ENCODE results near the gene ITPR2. TPM values are rescaled to one million over a fixed set of nuclear protein-coding genes. Genes with fewer than 3 reads are reported as not detected.
A peak's percentile ranks its signal among the peaks of the same experiment; 100 is the strongest.

Gene ITPR2
- total and polyA plus RNA-seq, 2 of the 13 experiments (the other 11 are each of a cell fraction or from before 2014, with no cell fraction given) = 31.9 to 81.9 TPM

- TF ChIP-seq FOXK1 (CRISPR knock-in tag; IDR thresholded peaks at IDR 0.05; ENCODE audit: borderline replicate concordance, low read depth) = 0 out of 2 replicates have a peak, but pooled peaks have one; percentile 32
- TF ChIP-seq CREB1 (IDR thresholded peaks at IDR 0.05) = no peak
- TF ChIP-seq CREB1 (CRISPR knock-in tag; IDR thresholded peaks at IDR 0.05) = 0 out of 2 replicates have a peak, but pooled peaks have one; percentile 31
- no peak for TF ChIP-seq ATRX (CRISPR knock-in tag; IDR thresholded peaks at IDR 0.05; ENCODE audit: borderline replicate concordance)
- TF ChIP-seq NFIC (IDR thresholded peaks at IDR 0.05; ENCODE audit: low read length) = peak; percentile 37; the same call in 1 of the 2 replicates
- TF ChIP-seq ZNF317 (CRISPR knock-in tag; IDR thresholded peaks at IDR 0.05) = 0 out of 2 replicates have a peak, but pooled peaks have one; percentile 18
- no peak for TF ChIP-seq SOX6 (IDR thresholded peaks at IDR 0.05)
- peak; percentile 56; the same call in 1 of the 2 replicates for TF ChIP-seq SOX6 (CRISPR knock-in tag; IDR thresholded peaks at IDR 0.05)
- TF ChIP-seq RBFOX2 (IDR thresholded peaks at IDR 0.05; ENCODE audit: low read depth, low read length) = no peak
- no peak for TF ChIP-seq EED (CRISPR knock-in tag; IDR thresholded peaks at IDR 0.05)
- TF ChIP-seq MIXL1 (CRISPR knock-in tag; IDR thresholded peaks at IDR 0.05) = 0 out of 2 replicates have a peak, but pooled peaks have one; percentile 11
- TF ChIP-seq PHF5A (CRISPR knock-in tag; IDR thresholded peaks at IDR 0.05; ENCODE audit: low read depth, unreplicated experiment) = peak; percentile 45
- TF ChIP-seq ERF (CRISPR knock-in tag; IDR thresholded peaks at IDR 0.05) = 0 out of 2 replicates have a peak, but pooled peaks have one; percentile 15
These were observed 152.1 kb downstream of the ITPR2 start (continued) for GRCh38 chr12:26680727-26681455.

- H3K9ac ChIP-seq (ENCODE audit: insufficient read depth, low read depth, low read length) = no peak overlapping the region
- no peak overlapping the region for H3K4me3 ChIP-seq (replicated peaks in 1 of 3; ENCODE audit: insufficient read depth in 1 of 3, low read depth in 2 of 3, low read length in 3 of 3)
- H3K9me3 ChIP-seq (ENCODE audit: low read length) = no peaks in the 10 kb centered on the region
- H3K79me2 ChIP-seq (ENCODE audit: insufficient read depth, low read length) = no peaks in the 10 kb centered on the region
- no peaks in the 10 kb centered on the region; the same call in 1 of the 2 replicates for H4K20me1 ChIP-seq (ENCODE audit: insufficient read depth, low read length)
- POLR2A ChIA-PET = no interaction called here
- H2AFZ ChIP-seq (ENCODE audit: low read length) = no peak overlapping the region
- intact Hi-C loops (cut with micrococcal nuclease; ENCODE audit: unreplicated experiment) (no loop called here), in situ Hi-C loops (cut with HindIII; ENCODE audit: extremely low pct_ligation_motif_present, low pct_unique_long_range_greater_than_20kb) (no loop called here)
- ATAC-seq (no peak), FAIRE-seq (no peak), DNase-seq (ENCODE audit: low spot score) (no peak)
- peaks cover 22% of the 10 kb centered on the region for H3K4me1 ChIP-seq (ENCODE audit: insufficient read depth, low read length)
- H3K27ac ChIP-seq (ENCODE audit: extremely low read length, insufficient read depth, low read length) = no peak overlapping the region
- no peak overlapping the region for H3K4me2 ChIP-seq (ENCODE audit: low read depth, low read length)
- no peaks in the 10 kb centered on the region for H3K27me3 ChIP-seq (ENCODE audit: control insufficient read depth in 1 of 2, insufficient read depth in 2 of 2, low read length in 2 of 2)
- peaks cover 8 to 34% of the 10 kb centered on the region in 2 experiments for H3K36me3 ChIP-seq (replicated peaks in 1 of 2; ENCODE audit: control insufficient read depth in 1 of 2, insufficient read depth in 2 of 2, low read length in 2 of 2)
- no TSS peak for BruUV-seq (replicated peaks)
- CTCF ChIA-PET (ENCODE audit: low intra/inter-chr PET ratio, low total read pairs) = no interaction called here
- 88% methylated on average over 4 of the region's 4 CpGs for WGBS (ENCODE audit: low lambda C conversion rate)
- TF ChIP-seq ZNF737 (CRISPR knock-in tag; IDR thresholded peaks at IDR 0.05; ENCODE audit: borderline replicate concordance) (no peak), GABPB1 (CRISPR knock-in tag; IDR thresholded peaks at IDR 0.05) (no peak), ZNF883 (CRISPR knock-in tag; IDR thresholded peaks at IDR 0.05; ENCODE audit: not compliant biosample characterization) (no peak), GTF2F1 (IDR thresholded peaks at IDR 0.05; ENCODE audit: low read length) (no peak), ZBTB1 (CRISPR knock-in tag; IDR thresholded peaks at IDR 0.05; ENCODE audit: borderline replicate concordance) (no peak), ZMAT5 (CRISPR knock-in tag; IDR thresholded peaks at IDR 0.05; ENCODE audit: borderline replicate concordance, low read depth) (no peak), MIER2 (CRISPR knock-in tag; IDR thresholded peaks at IDR 0.05) (no peak)
These were observed 154.0 kb downstream of the ITPR2 start for GRCh38 chr12:26678697-26679660.
